ENCODE measurements around the gene CEBPZ. TPM values are rescaled to one million over a fixed set of nuclear protein-coding genes. Genes with fewer than 3 reads are reported as not detected.

The CEBPZ gene
- total RNA-seq, 3 donors from 2014 or later: 37.9 to 51.1 (median 46.9) TPM

DNA sequence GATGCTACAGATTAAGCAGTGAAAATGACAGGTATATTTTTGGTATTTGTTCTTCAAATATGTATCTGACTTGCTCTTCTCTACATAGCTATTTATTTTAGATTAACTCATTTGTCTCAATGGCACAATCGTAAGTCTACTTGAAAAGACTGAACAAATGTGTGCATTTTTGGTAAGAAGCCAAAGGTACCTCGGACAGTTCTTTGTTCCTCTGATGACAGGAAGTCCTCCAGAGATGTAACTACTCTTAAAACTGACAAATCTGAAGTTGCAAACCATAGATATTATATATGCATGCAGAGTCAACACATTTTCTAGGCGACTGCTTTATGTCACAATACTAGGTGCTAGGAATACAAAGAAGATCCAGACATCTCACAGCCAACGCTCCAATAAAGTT is 36.7 kb upstream of the CEBPZ start:
- TF ChIP-seq POLR2A (IDR thresholded peaks at IDR 0.05): no peak
- TF ChIP-seq POLR2AphosphoS5 (IDR thresholded peaks at IDR 0.05): no peak
- TF ChIP-seq, protein P1, sequence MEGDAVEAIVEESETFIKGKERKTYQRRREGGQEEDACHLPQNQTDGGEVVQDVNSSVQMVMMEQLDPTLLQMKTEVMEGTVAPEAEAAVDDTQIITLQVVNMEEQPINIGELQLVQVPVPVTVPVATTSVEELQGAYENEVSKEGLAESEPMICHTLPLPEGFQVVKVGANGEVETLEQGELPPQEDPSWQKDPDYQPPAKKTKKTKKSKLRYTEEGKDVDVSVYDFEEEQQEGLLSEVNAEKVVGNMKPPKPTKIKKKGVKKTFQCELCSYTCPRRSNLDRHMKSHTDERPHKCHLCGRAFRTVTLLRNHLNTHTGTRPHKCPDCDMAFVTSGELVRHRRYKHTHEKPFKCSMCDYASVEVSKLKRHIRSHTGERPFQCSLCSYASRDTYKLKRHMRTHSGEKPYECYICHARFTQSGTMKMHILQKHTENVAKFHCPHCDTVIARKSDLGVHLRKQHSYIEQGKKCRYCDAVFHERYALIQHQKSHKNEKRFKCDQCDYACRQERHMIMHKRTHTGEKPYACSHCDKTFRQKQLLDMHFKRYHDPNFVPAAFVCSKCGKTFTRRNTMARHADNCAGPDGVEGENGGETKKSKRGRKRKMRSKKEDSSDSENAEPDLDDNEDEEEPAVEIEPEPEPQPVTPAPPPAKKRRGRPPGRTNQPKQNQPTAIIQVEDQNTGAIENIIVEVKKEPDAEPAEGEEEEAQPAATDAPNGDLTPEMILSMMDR (IDR thresholded peaks at IDR 0.05): no peak
- H3K4me1 ChIP-seq: no peaks in the 10 kb centered on the region
- H3K9me3 ChIP-seq: no peaks in the 10 kb centered on the region
- H3K27me3 ChIP-seq: no peaks in the 10 kb centered on the region
- H3K36me3 ChIP-seq: peaks cover 4% of the 10 kb centered on the region
- H3K4me3 ChIP-seq: no peak overlapping the region
- intact Hi-C loops (cut with DNase I; ENCODE audit: low total_unique reads): no loop called here
- DNase-seq (ENCODE audit: low spot score in 2 of 2): no peak
- no peak overlapping the region for H3K27ac ChIP-seq

DNA sequence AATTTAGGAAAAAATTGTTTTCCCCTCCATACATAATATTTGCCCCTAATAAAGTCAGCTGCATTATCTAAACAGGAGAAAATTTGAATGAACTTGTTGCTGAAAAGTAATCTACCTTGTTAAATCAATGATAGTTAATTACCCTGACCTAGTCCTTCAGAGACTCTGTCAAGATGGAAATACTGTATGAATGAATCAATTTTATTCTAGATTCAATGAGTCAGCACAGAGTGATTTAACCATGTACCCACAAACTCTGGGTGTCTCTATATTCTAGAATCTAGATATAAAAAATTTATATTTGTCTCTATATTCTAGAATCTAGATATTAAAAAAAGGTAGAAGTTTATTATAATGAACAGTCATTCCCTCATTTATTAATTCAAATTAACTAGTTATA is 36.3 kb upstream of the CEBPZ start:
- Histone ChIP-seq H3K9me3 (no peaks in the 10 kb centered on the region), H3K27ac (no peak overlapping the region), H3K4me3 (no peak overlapping the region), H3K27me3 (no peaks in the 10 kb centered on the region), H3K36me3 (peaks cover 4% of the 10 kb centered on the region), H3K4me1 (no peaks in the 10 kb centered on the region)
- intact Hi-C loops (cut with DNase I; ENCODE audit: low total_unique reads): no loop called here
- TF ChIP-seq POLR2AphosphoS5 (IDR thresholded peaks at IDR 0.05) (no peak), POLR2A (IDR thresholded peaks at IDR 0.05) (no peak)
- TF ChIP-seq, protein P1 (IDR thresholded peaks at IDR 0.05): no peak
- DNase-seq (ENCODE audit: low spot score in 2 of 2): no peak

DNA sequence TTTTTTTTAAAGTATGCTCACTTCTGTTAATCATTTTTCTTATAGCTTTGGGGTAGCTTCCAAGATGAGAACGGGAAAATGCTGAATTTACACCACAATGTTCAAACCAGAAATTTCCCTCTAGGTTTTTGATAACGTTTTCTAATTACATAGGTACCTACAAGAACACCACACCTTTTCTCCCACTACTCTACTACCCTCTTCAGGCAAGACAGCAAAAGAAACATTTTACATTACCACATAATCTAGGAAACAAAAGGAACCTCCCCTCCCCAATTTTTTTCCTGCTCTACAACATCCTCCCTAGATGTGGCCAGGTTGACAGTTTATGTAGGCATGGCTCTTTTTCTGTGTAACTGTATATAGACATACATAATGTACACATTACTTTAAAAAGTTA is 32.4 kb upstream of the CEBPZ start:
- no peaks in the 10 kb centered on the region for H3K27me3 ChIP-seq
- no peak overlapping the region for H3K27ac ChIP-seq
- no peak overlapping the region for H3K4me3 ChIP-seq
- TF ChIP-seq, protein P1 (IDR thresholded peaks at IDR 0.05): no peak
- H3K9me3 ChIP-seq: no peaks in the 10 kb centered on the region
- H3K4me1 ChIP-seq: no peaks in the 10 kb centered on the region
- H3K36me3 ChIP-seq: no peaks in the 10 kb centered on the region
- no peak for DNase-seq (ENCODE audit: low spot score in 2 of 2)
- intact Hi-C loops (cut with DNase I; ENCODE audit: low total_unique reads): no loop called here

DNA sequence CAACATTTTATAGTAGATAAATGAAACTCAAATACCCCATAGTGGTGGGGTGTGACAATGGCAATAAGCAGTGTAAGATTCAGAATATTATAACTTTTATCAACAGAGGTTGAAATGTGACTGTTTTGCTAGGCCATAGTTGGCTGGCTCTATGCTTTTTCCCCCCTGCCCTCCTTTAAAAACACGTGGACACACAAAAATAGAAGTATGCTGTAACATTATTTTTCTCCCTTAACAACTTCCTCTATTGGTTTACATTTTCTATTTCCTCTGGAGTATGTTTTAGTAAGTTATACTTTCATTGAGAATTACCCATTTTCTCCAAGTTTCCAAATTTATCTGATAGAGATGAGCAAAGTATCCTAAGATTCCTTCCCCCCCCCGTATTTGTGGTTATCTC is 31.1 kb upstream of the CEBPZ start:
- no peak overlapping the region for H3K27ac ChIP-seq
- no peak for DNase-seq (ENCODE audit: low spot score in 2 of 2)
- intact Hi-C loops (cut with DNase I; ENCODE audit: low total_unique reads): no loop called here
- H3K4me3 ChIP-seq: no peak overlapping the region
- no peaks in the 10 kb centered on the region for H3K27me3 ChIP-seq
- no peaks in the 10 kb centered on the region for H3K36me3 ChIP-seq
- TF ChIP-seq POLR2A (IDR thresholded peaks at IDR 0.05): no peak
- TF ChIP-seq, protein P1 (IDR thresholded peaks at IDR 0.05): no peak
- TF ChIP-seq POLR2AphosphoS5 (IDR thresholded peaks at IDR 0.05): no peak
- H3K4me1 ChIP-seq: no peaks in the 10 kb centered on the region
- H3K9me3 ChIP-seq: no peaks in the 10 kb centered on the region

DNA sequence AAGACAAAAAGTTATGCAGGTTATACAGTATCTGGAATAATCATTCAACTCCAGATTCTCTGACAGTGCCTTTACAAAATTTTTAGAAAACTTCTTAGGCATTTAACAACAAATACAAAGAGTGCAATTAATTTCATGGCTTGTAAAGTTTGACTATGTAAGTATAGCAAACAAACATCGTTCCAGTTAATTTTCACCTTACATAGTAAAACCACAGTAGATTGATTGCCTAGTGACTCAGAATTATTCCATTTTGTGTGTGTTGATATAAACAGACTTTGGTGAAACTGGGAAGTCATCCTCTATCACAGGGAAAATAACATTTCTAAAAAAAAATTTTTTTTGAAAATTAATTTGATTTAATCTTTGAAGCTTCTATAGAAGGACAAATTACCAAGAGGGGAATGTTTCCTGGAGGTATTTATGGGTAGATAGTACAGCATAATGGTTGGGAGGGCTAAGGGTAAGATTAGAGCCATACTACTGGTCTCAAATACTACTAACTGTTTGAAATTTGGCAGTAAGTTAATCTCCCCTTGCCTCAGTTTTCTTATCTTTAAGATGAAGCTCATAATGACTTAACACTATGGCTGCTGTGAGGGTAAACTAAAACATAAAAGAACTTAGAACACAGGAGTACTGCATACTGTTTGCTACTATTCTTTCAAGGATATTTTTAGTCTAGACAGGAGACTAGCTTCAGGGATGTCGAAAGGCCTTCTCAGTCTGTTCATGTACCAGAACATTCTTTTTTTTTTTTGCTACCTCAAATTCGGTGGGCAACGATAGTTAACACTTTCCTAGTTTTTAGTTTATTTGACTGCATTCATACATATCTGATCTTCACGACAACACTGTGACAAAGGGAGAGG is 19.7 kb upstream of the CEBPZ start:
- H3K36me3 ChIP-seq: peaks cover 10% of the 10 kb centered on the region
- DNase-seq (ENCODE audit: low spot score in 2 of 2): no peak
- H3K4me1 ChIP-seq: no peaks in the 10 kb centered on the region
- H3K27ac ChIP-seq: no peak overlapping the region
- intact Hi-C loops (cut with DNase I; ENCODE audit: low total_unique reads): no loop called here
- H3K4me3 ChIP-seq: no peak overlapping the region
- H3K27me3 ChIP-seq: no peaks in the 10 kb centered on the region
- H3K9me3 ChIP-seq: no peaks in the 10 kb centered on the region
- TF ChIP-seq POLR2A (IDR thresholded peaks at IDR 0.05) (no peak), POLR2AphosphoS5 (IDR thresholded peaks at IDR 0.05) (no peak)
- TF ChIP-seq, protein P1 (IDR thresholded peaks at IDR 0.05): no peak
